GM12875 (cell line): ENCODE data around the gene MITF.

Source experiments
- H3K4me3 ChIP-seq: one replicate; pipeline ENCODE4 v1.5.1; 2011; ENCODE audit warnings: low read depth, low read length, control low read depth
- TF ChIP-seq, protein P1 (sequence below): IDR thresholded peaks from 2 replicates; pipeline ENCODE4 v1.5.1; 2011; ENCODE audit warnings: low read depth, mild to moderate bottlenecking, control low read depth, inconsistent platforms, low read length, moderate library complexity, borderline replicate concordance; ENCODE audit not compliant: insufficient read depth

The MITF gene

DNA sequence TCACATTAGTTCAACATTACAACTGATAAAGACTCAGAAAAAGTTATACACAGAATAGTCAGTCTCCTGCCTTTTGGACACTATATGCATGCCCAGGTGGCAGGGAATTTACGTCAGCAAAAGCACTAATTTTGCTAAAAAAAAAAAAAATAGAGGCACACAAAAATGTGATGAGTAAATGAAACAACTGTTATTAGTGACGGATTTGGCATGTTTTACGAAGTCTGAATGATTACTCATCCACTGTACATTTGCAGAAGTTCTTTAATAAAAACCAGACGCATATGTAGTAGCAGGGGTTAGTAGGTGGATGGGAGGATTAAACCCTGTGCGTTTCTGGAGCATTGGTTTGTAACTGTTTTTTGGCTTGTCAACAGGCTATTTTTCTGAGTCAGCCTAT, 99.0 kb downstream of the MITF start:
- H3K4me3 ChIP-seq = no peak overlapping the region
- TF ChIP-seq, protein P1, sequence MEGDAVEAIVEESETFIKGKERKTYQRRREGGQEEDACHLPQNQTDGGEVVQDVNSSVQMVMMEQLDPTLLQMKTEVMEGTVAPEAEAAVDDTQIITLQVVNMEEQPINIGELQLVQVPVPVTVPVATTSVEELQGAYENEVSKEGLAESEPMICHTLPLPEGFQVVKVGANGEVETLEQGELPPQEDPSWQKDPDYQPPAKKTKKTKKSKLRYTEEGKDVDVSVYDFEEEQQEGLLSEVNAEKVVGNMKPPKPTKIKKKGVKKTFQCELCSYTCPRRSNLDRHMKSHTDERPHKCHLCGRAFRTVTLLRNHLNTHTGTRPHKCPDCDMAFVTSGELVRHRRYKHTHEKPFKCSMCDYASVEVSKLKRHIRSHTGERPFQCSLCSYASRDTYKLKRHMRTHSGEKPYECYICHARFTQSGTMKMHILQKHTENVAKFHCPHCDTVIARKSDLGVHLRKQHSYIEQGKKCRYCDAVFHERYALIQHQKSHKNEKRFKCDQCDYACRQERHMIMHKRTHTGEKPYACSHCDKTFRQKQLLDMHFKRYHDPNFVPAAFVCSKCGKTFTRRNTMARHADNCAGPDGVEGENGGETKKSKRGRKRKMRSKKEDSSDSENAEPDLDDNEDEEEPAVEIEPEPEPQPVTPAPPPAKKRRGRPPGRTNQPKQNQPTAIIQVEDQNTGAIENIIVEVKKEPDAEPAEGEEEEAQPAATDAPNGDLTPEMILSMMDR = no peak

DNA sequence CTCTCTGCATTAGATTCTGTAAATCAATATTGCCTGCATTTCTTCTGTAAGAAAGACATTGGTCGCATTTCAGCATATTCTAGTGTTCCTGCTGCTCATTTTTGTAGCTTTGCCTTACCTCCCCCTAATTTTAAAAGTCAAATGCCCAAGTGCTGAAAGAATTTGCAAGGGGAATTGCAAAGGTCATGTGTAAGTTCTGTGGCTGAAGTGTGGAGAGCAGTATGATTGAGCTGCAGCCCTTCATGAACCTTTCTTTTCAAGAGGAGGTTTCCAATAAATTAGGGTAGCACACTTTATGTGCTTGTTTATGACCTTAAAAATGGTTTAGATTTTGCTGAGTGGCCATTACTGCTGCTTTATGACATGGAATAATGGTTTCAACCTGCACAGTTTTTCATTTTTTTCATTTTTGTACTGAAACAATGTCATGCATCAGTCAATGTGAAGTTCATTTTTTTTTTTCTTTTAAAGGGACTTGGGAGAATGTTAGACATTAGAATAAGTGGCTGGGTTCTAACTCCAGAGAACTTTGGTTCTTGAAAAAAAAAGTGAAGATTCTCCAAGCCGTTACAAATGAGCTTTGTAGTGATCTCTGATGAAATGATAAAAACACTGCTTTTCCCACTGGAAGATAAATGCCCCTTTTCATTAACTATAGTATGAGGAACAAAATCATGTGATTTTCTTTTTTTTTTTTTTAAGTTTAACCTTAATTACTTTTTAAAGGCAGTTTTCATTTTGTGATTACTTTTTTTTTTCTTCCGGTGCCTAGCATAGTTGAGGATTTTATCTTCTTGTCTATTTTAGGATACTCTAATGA, 99.6 kb downstream of the MITF start:
- H3K4me3 ChIP-seq = no peak overlapping the region

DNA sequence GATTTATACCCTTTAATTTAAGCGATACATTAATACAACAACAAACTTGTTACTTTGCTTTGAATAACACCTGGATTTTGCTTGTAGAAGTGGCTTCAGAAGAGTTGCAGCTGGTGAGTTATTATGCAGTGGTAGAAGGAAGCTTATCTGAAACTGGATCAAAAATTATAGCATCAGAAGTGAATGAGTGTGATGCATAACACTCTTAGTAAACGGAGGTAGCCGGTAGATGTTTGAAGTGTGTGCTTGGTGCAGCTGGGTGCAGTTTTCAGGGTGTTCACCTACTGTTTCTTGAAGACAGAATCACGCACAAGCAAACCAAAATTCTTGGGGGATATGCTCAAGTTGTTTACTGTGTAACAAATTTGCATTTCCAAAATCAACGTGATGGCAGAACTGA, 103.1 kb downstream of the MITF start:
- TF ChIP-seq, protein P1 = no peak
- H3K4me3 ChIP-seq = no peak overlapping the region

More for the DNA sequence above, 99.6 kb downstream of the MITF start:
- TF ChIP-seq, protein P1 = no peak

DNA sequence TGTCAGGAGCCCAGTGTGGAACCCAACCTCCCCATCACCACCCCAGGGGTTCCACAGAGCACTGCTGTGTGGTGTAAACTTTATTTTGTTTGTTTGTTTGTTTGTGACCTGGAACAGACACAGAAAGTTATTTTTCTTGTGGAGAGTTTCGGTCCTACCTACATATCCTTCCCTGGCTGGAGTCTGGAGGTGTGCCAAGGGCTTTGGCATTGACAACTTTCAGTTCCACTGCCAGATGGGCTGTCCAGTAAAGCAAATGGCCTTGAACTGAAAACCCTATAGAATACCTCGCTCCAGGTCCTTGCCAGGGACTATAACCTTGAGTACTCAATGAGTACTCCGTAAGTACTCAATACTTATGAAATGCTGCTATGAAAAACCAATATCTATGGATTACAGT, 103.5 kb downstream of the MITF start:
- H3K4me3 ChIP-seq = no peak overlapping the region
- TF ChIP-seq, protein P1 = no peak

DNA sequence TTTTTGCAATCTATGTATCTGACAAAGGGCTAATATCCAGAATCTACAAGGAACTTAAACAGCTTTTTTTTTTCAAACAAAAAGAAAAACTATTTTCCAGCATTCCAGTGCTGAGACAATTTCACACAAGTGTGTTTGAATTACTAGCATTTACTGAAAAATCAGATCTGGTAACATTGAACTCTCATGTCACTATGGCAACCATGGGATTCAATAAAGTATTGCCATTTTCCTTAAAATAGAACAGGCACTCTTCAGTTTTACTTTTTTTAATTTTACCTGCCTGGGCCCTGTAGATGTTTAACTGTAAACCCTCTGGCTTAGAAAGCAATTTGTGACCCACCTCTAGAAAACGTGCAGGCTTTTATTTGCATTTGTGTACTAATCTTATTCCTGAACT, 105.4 kb downstream of the MITF start:
- H3K4me3 ChIP-seq = no peak overlapping the region
- TF ChIP-seq, protein P1 = no peak

DNA sequence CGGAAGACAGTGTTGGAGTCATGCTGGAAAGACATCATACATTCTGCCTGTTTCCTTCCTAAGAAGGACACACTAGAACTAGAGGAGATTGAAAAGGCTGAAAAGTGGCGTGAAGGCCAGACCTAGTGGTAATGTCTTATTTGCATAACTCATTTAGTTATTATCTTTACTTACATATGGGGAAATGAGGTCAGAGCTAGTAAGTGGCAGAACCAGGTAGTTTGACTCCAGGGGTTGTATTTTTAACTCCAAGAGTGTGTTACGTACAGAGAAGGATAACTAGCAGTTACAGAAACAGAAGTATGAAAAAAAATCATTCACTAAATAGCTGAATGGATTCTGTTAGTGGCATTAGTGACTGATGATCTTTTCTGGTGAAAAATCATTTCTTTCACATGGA, 108.0 kb downstream of the MITF start:
- TF ChIP-seq, protein P1 = no peak
- H3K4me3 ChIP-seq = no peak overlapping the region

DNA sequence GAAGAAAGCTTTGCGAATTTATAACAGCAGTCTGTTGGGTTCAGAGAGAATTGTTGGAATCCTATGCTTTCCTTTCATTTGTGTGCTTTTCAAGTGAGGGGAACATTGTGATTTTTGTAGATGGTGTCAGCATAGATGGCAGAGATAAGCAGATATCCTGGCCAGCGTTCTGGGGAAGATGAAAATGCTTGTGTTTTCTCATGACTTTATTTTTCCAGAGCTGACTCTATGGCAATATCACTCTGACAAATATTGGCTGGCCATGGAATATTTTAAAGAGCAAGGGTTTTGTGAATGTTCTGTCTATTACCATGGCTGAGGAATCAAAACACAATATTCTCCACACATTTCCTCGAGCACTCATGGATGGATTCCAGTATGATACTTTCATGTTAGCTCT, 108.8 kb downstream of the MITF start:
- TF ChIP-seq, protein P1 = no peak

More for the DNA sequence above, 108.8 kb downstream of the MITF start:
- no peak overlapping the region for H3K4me3 ChIP-seq
